Stimulated activated CD4-positive, alpha-beta T cell treated with anti-CD3 and anti-CD28 coated beads, Interleukin-1b, Interleukin-23, amount 100 ng/mL, for 48 hours (primary cell): Measurements from ENCODE around the gene ATP5MC2.
"Not testable (repeated sequence)": the region's sequence is repeated elsewhere in the genome, so short reads cannot be mapped to it uniquely, and the experiment has no call there.

ENCODE experiments used
- DNase-seq: peaks from one replicate; pipeline ENCODE4 v3.0.0-alpha.2; 2020

Gene ATP5MC2

GRCh38 chr12:53644133-53644532 is 31.8 kb downstream of the ATP5MC2 start:
- DNase-seq: no peak

- no peak for DNase-seq
Measured at GRCh38 chr12:53643232-53643979, 32.5 kb downstream of the ATP5MC2 start.

DNA sequence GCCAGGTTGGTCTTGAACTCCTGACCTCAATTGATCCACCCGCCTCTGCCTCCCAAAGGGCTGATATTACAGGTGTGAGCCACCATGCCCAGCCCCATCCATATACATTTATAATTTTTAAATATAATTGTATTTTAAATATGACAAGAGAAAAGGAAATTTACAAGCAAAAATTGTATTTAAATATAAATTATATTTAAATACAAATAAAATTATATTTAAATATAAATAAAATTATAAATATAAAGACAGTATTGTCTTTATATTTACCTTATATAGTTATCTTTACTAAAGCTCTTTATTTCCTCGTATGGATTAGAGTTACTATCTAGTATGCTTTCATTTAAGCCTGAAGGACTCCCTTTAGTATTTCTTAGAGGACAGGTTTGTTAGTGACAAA is 37.8 kb downstream of the ATP5MC2 start:
- no peak for DNase-seq

DNA sequence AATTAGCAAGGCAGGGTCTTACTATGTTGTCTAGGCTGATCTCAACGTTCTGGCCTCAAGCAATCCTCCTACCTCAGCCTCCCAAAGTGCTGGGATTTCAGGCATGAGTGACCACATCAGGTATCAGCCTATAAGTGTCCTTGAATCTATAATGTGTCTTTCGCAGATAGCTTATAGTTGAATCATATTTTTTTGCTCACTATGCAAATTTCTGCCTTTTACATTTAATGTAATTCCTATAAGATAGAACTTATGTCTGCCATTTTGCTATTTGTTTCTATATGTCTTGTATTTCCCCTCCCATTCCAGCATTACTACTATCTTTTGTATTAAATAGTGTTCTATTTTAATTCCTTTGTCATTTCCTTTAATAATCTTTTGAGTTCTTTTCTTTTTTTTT is 39.2 kb downstream of the ATP5MC2 start:
- DNase-seq: no peak

DNA sequence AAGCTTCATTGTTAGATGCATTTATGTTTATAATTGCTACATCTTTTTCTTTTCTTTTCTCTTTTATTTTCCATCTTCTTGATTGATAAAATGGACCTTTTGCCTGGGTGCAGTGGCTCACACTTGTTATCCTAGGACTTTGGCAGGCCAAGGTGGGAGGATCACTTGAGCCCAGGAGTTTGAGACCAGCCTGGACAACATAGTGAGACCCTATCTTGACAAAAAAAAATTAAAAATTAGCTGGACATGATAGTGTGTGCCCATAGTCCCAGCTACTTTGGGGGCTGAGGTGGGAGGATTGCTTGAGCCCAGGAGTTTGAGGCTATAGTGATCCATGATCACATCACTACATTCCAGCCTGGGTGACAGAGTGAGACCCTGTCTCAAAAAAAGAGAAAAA is 40.2 kb downstream of the ATP5MC2 start:
- not testable (repeated sequence) for DNase-seq

GRCh38 chr12:53631721-53632120 is 44.2 kb downstream of the ATP5MC2 start:
- no peak for DNase-seq

DNA sequence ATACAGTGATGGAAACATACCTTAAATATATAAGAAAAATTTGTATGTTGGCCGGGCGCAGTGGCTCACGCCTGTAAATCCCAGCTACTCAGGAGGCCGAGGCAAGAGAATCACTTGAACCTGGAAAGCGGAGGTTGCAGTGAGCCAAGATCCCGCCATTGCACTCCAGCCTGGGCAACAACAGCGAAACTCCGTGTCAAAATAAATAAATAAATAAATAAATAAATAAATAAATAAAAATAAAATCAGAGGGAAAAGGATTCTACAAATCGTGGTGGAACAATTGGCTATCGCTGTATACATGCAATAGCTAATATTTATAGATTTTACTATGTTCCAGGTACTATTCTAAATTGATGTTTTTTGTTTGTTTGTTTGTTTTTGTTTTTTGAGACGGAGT is 48.0 kb downstream of the ATP5MC2 start:
- no peak for DNase-seq

GRCh38 chr12:53626702-53627169 is 49.1 kb downstream of the ATP5MC2 start:
- DNase-seq: no peak

- DNase-seq: peak; percentile 97
Measured at GRCh38 chr12:53625946-53626701, 49.8 kb downstream of the ATP5MC2 start, which contains the start of gene ATF7. TSS of gene ATF7 (minus strand) at chr12:53626382. CDS start at chr12:53601000, 25,382 bp downstream.

- no peak for DNase-seq
Measured at GRCh38 chr12:53625373-53625945, 50.4 kb downstream of the ATP5MC2 start.

DNA sequence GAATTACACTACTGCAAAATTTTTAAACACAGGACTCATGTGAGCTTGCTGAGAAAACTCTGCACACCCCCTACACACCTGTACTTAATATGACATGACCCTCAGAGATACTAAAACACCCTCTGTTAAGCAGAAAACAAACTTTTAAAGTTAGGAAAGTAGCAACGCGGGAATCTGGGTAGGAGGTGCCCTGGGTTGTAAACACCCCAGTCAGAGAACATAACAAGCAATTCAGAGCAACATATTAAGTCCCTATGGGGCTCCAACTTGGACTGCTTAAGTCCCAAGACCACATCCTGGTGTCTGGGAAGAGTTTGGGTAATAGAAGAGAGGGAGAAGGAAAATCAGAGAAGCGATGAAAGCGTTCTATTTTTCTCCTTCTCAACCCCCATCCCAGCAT is 50.9 kb downstream of the ATP5MC2 start:
- DNase-seq: no peak

GRCh38 chr12:53624458-53624857 is 51.4 kb downstream of the ATP5MC2 start:
- no peak for DNase-seq

DNA sequence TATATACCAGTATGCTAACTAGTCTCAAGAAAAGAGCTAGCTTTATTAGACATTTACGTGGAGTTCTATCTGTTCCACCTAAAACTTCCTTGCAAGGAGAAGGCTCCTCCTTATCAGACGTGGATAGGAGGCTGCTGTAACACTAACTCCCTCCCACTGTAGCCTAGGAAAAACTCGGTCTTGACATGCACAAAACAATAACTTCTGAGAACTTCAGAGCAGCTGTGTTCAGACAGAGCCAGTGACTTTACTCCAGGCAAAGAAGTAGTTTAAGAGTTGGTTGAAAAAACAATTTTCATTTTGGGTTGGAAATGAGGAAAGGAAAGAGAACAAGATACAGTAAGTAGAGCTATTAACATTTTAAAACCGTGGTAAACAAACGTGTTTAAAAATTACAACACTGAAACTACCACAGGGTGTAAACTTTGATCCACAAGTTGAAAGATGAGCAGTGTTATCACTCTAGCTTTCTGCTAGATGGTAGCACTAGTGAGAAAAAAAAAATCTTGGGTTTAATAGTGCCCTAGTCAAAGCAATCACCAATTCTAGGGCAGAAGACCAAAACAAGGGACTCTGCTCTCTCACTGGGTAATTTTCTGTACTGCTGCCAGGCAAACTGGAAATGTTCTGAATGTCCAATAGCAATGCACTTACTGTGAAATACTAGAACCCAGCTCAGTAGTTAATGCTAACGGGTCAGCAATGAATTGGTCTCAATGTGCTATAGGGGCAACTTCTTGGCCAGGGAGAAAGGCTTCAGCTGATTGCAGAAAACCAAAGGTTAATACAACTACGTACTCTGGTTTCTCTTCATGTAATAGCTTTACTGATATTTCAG is 52.1 kb downstream of the ATP5MC2 start:
- DNase-seq: no peak

GRCh38 chr12:53622724-53623123 is 53.2 kb downstream of the ATP5MC2 start:
- no peak for DNase-seq

- DNase-seq: no peak
Measured at GRCh38 chr12:53618275-53618674, 57.6 kb downstream of the ATP5MC2 start.

GRCh38 chr12:53617700-53618099 is 58.2 kb downstream of the ATP5MC2 start:
- no peak for DNase-seq

GRCh38 chr12:53616950-53617349 is 58.9 kb downstream of the ATP5MC2 start:
- DNase-seq: no peak
